H1 (cell line): ENCODE results near the gene LPP. TPM values are rescaled to one million over a fixed set of nuclear protein-coding genes. Genes with fewer than 3 reads are reported as not detected.

ENCODE experiments used
- CTCF ChIA-PET: fragments of 300-600 bp; sonication (Branson Sonifier 250); formaldehyde crosslinking; loops from one replicate; lab custom pipeline; 2021; ENCODE audit not compliant: partially characterized antibody; lab: Charles Lee
- POLR2A ChIA-PET: fragments of 300-600 bp; sonication (Branson Sonifier 250); formaldehyde crosslinking; loops from one replicate; lab custom pipeline; 2021; ENCODE audit warnings: inconsistent platforms; ENCODE audit not compliant: partially characterized antibody; lab: Charles Lee
- DNase-seq, 2 experiments: peaks; one replicate each; pipeline versions ENCODE4 v3.0.0 to v3.0.0-alpha.2; 2010 to 2022; ENCODE audit warnings: low spot score in 2 of 2, low read depth in 1 of 2, mixed read lengths in 1 of 2
- FAIRE-seq: peaks from 2 replicates; lab custom pipeline; 2011; peaks lifted over from hg19 to GRCh38; lab: Jason Lieb, UNC
- H2AFZ ChIP-seq: 2 replicates; pipeline ENCODE4 v1.8.1; 2012; ENCODE audit warnings: low read length, inconsistent platforms
- H2AK5ac ChIP-seq: 2 replicates; pipeline ENCODE4 v1.6.1; 2013; ENCODE audit warnings: low read depth, low read length
- H2BK120ac ChIP-seq: replicated peaks from 2 replicates; pipeline ENCODE3; 2013; ENCODE audit warnings: low read depth, low read length, inconsistent platforms
- H2BK12ac ChIP-seq: 2 replicates; pipeline ENCODE4 v1.6.1; 2013; ENCODE audit warnings: low read depth, low read length
- H2BK15ac ChIP-seq: 2 replicates; pipeline ENCODE4 v1.6.1; 2013; ENCODE audit warnings: low read length
- H2BK20ac ChIP-seq: 2 replicates; pipeline ENCODE4 v1.6.1; 2013; ENCODE audit warnings: low read length
- H2BK5ac ChIP-seq: 2 replicates; pipeline ENCODE4 v1.6.1; 2013; ENCODE audit warnings: low read depth, low read length
- H3K14ac ChIP-seq: 2 replicates; pipeline ENCODE4 v1.6.1; 2013; ENCODE audit warnings: inconsistent platforms; ENCODE audit not compliant: insufficient read length
- H3K18ac ChIP-seq: 2 replicates; pipeline ENCODE4 v1.6.1; 2013; ENCODE audit warnings: low read length; ENCODE audit errors: extremely low read depth
- H3K23ac ChIP-seq: 2 replicates; pipeline ENCODE4 v1.6.1; 2013; ENCODE audit warnings: inconsistent platforms; ENCODE audit not compliant: insufficient read length
- H3K23me2 ChIP-seq: 2 replicates; pipeline ENCODE4 v1.6.1; 2013; ENCODE audit warnings: low read depth, low read length
- H3K27ac ChIP-seq: 2 replicates; pipeline ENCODE4 v1.6.1; 2011; ENCODE audit warnings: low read depth, low read length, inconsistent platforms
- H3K27me3 ChIP-seq, 4 experiments: replicated peaks in 1 of 4; 1 replicate in 1 of 4; 2 replicates in 3 of 4; pipeline versions ENCODE4 v1.6.1 to v1.8.1; 2011 to 2013; ENCODE audit warnings: low read length in 3 of 4, mild to moderate bottlenecking in 3 of 4, inconsistent platforms in 2 of 4, mixed read lengths in 2 of 4, moderate library complexity in 1 of 4; ENCODE audit not compliant: control insufficient read depth in 3 of 4, insufficient read depth in 3 of 4; ENCODE audit errors: extremely low read depth in 1 of 4
- H3K36me3 ChIP-seq, 4 experiments: 2 replicates each; pipeline versions ENCODE4 v1.6.1 to v1.8.1; 2011 to 2013; ENCODE audit warnings: mild to moderate bottlenecking in 4 of 4, low read length in 3 of 4, moderate library complexity in 2 of 4, control low read depth in 1 of 4, inconsistent platforms in 1 of 4; ENCODE audit not compliant: insufficient read depth in 4 of 4, control insufficient read depth in 2 of 4
- H3K4ac ChIP-seq: replicated peaks from 2 replicates; pipeline ENCODE3; 2013; ENCODE audit warnings: low read length, low read depth, mixed read lengths, inconsistent platforms; ENCODE audit not compliant: insufficient read length
- H3K4me1 ChIP-seq, 4 experiments: replicated peaks in 1 of 4; 1 replicate in 1 of 4; 2 replicates in 3 of 4; pipeline versions ENCODE4 v1.6.1 to v1.8.1; 2011 to 2013; ENCODE audit warnings: low read length in 3 of 4, inconsistent platforms in 2 of 4, mixed read lengths in 1 of 4; ENCODE audit not compliant: insufficient read depth in 4 of 4, control insufficient read depth in 3 of 4
- H3K4me2 ChIP-seq, 2 experiments: 2 replicates each; pipeline versions ENCODE4 v1.6.1 to v1.8.1; 2011 to 2013; ENCODE audit warnings: low read depth in 2 of 2, low read length in 2 of 2, control low read depth in 1 of 2, inconsistent platforms in 1 of 2, mild to moderate bottlenecking in 1 of 2; ENCODE audit not compliant: insufficient read depth in 1 of 2
- H3K4me3 ChIP-seq, 4 experiments: fragments of 200-600, 300-600 bp in 1 of 4; sonication (generic), shearing (Covaris generic), sonication (Bioruptor Twin) in 1 of 4; 2 replicates each; pipeline versions ENCODE4 v1.5.1 to v1.8.1; 2011 to 2016; ENCODE audit warnings: low read length in 4 of 4, low read depth in 3 of 4, control low read depth in 2 of 4, inconsistent platforms in 2 of 4, mild to moderate bottlenecking in 2 of 4, mixed read lengths in 1 of 4, moderate library complexity in 1 of 4; ENCODE audit not compliant: insufficient read depth in 2 of 4; ENCODE audit errors: extremely low read depth in 1 of 4
- H3K56ac ChIP-seq: replicated peaks from 2 replicates; pipeline ENCODE3; 2013; ENCODE audit warnings: low read depth, mild to moderate bottlenecking, mixed read lengths, low read length, inconsistent platforms; ENCODE audit not compliant: insufficient read length
- H3K79me1 ChIP-seq: 2 replicates; pipeline ENCODE4 v1.6.1; 2013; ENCODE audit warnings: low read depth, low read length, control low read depth
- H3K79me2 ChIP-seq, 2 experiments: 2 replicates each; pipeline versions ENCODE4 v1.6.1 to v1.8.1; 2012 to 2013; ENCODE audit warnings: low read length in 2 of 2, mild to moderate bottlenecking in 2 of 2, inconsistent platforms in 1 of 2; ENCODE audit not compliant: insufficient read depth in 2 of 2, control insufficient read depth in 1 of 2
- H3K9ac ChIP-seq, 4 experiments: replicated peaks in 1 of 4; 1 replicate in 1 of 4; 2 replicates in 3 of 4; pipeline versions ENCODE4 v1.6.1 to v1.8.1; 2011 to 2013; ENCODE audit warnings: low read depth in 3 of 4, low read length in 3 of 4, control low read depth in 2 of 4, mild to moderate bottlenecking in 2 of 4, moderate library complexity in 2 of 4, inconsistent platforms in 1 of 4; ENCODE audit errors: extremely low read depth in 1 of 4
- H3K9me3 ChIP-seq, 2 experiments: 2 replicates each; pipeline versions ENCODE4 v1.6.1 to v1.8.1; 2012 to 2013; ENCODE audit warnings: mild to moderate bottlenecking in 2 of 2, moderate library complexity in 2 of 2, control low read depth in 1 of 2, inconsistent platforms in 1 of 2, low read depth in 1 of 2, low read length in 1 of 2, mixed read lengths in 1 of 2; ENCODE audit not compliant: insufficient read depth in 2 of 2
- H4K20me1 ChIP-seq, 2 experiments: replicated peaks in 1 of 2; 2 replicates each; pipeline versions ENCODE3 to v1.8.1; 2011 to 2013; ENCODE audit warnings: inconsistent platforms in 2 of 2, low read length in 2 of 2, mild to moderate bottlenecking in 1 of 2; ENCODE audit not compliant: insufficient read depth in 2 of 2, control insufficient read depth in 1 of 2
- H4K5ac ChIP-seq: 2 replicates; pipeline ENCODE4 v1.6.1; 2013; ENCODE audit warnings: low read length, low read depth, mixed read lengths, inconsistent platforms; ENCODE audit not compliant: insufficient read length
- H4K8ac ChIP-seq: 2 replicates; pipeline ENCODE4 v1.8.0; 2013; ENCODE audit warnings: mild to moderate bottlenecking, moderate library complexity, low read length, inconsistent platforms; ENCODE audit not compliant: insufficient read depth; ENCODE audit errors: extremely low read depth
- H4K91ac ChIP-seq: replicated peaks from 2 replicates; pipeline ENCODE3; 2013; ENCODE audit warnings: low read length, mixed read lengths, inconsistent platforms; ENCODE audit not compliant: insufficient read length
- BCL11A ChIP-seq, 2 experiments: IDR thresholded peaks; one replicate each; pipeline ENCODE4 v1.6.1; 2011; ENCODE audit warnings: low read depth in 2 of 2, low read length in 2 of 2, mild to moderate bottlenecking in 2 of 2
- KDM1A ChIP-seq: fragments of 200-600, 300-600 bp; sonication (generic); IDR thresholded peaks from 2 replicates; pipeline ENCODE4 v1.7.1; 2016; ENCODE audit warnings: mild to moderate bottlenecking, low read length, borderline replicate concordance
- KDM5A ChIP-seq: fragments of 200-600 bp; IDR thresholded peaks from 2 replicates; pipeline ENCODE4 v1.7.1; 2012; ENCODE audit warnings: mild to moderate bottlenecking, low read length, inconsistent platforms, mixed read lengths
- WGBS, 2 experiments: shearing (Covaris generic) in 1 of 2; methylation state at CpG; one replicate each; pipeline versions ENCODE4 v1.1.6 to v1.1.7; 2013 to 2015; ENCODE audit warnings: low lambda C conversion rate in 2 of 2, mixed read lengths in 2 of 2, inconsistent platforms in 1 of 2, low coverage in 1 of 2, missing lambda C conversion rate in 1 of 2; ENCODE audit not compliant: insufficient replicate concordance in 2 of 2, insufficient coverage in 1 of 2, insufficient read length in 1 of 2; ENCODE audit errors: extremely low coverage in 1 of 2, missing lambda C conversion rate in 1 of 2; 5-methylcytosine and 5-hydroxymethylcytosine counted together
- polyA plus RNA-seq, 7 experiments: library from polyadenylated mRNA; depleted of rRNA in 3 of 7; stranded (reverse) in 5 of 7; unstranded in 2 of 7; fragments of >200 nt in 5 of 7; fragments of 200-250 nt in 2 of 7; gene quantifications; 1 replicate in 5 of 7; 2 replicates in 1 of 7; 4 replicates in 1 of 7; pipeline versions ENCODE4 v1.2.1 to v1.2.3, GENCODE V29; 2011 to 2013; ENCODE audit warnings: missing spikeins in 2 of 7, mixed read lengths in 2 of 7
- total RNA-seq: library from RNA; stranded (reverse); fragmentation: NEBNext Ultra II Directional; extraction: Animal tissue kit (Norgen Biotek cat#: 25700); gene quantifications from 2 replicates; pipeline ENCODE4 v1.2.1, GENCODE V29; 2021

Gene LPP
- total and polyA plus RNA-seq, 2 of the 8 experiments (the other 6 are each of a cell fraction or from before 2014, with no cell fraction given), result 10.0 to 53.3 TPM

DNA sequence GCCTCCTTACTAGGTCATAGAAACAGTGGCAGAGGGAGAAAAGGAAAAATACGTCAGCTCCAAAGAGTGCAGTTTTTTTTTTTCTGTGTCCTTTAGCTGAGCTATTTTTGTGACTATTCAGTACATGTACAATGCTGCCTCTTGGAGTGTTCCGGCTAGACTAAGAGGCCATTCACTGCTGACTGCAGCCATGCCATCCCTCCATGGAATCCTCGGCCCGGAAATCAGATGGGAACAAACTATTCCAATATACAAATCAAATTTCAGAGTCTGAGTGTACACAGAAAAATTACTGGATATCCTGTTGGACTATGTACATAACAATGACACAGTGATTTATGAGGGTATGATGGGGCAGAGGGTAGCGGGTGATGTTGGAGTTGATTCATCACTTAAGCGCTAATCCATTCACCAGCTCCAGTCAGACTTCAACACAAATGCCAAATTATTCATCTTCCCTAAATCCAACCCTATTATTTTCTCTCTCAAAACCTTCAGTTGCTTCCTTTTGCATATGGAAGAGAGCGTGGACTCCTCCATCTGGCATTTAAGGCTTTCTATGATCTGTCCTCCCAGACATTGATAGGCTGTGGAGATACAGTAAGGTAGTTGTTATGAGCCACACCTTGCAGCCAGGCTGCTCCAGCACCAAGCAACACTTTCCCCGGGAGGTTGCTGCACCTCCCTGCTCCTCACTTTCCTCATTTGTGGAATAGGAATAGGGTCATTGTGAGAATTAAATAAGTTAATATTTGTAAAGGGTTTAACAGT, 109.1 kb downstream of the LPP start:
- Histone ChIP-seq H3K79me2 (peaks cover 0 to 5% of the 10 kb centered on the region in 2 experiments; a peak in 2 of 4 replicates), H2BK15ac (no peak overlapping the region), H3K23ac (no peak overlapping the region), H3K27ac (no peak overlapping the region), H2BK5ac (no peak overlapping the region), H3K9me3 (no peaks in the 10 kb centered on the region), H4K91ac (no peak overlapping the region), H2AK5ac (no peak overlapping the region), H4K5ac (no peak overlapping the region), H3K4me3 (no peak overlapping the region), H3K4ac (no peak overlapping the region), H3K18ac (no peak overlapping the region), H4K8ac (no peak overlapping the region), H2AFZ (no peak overlapping the region), H3K56ac (no peak overlapping the region), H4K20me1 (no peaks in the 10 kb centered on the region), H3K4me1 (peaks cover 4 to 9% (median 8%) of the 10 kb centered on the region in 4 experiments; a peak in 6 of 7 replicates), H3K79me1 (no peaks in the 10 kb centered on the region; the same call in 1 of the 2 replicates), H3K14ac (no peak overlapping the region), H3K36me3 (no peaks in the 10 kb centered on the region), H2BK12ac (no peak overlapping the region), H3K27me3 (no peaks in the 10 kb centered on the region), H3K4me2 (no peak overlapping the region), H3K23me2 (peaks cover 1% of the 10 kb centered on the region; the same call in 1 of the 2 replicates), H2BK120ac (no peak overlapping the region), H2BK20ac (no peak overlapping the region), H3K9ac (no peak overlapping the region)
- ChIA-PET POLR2A (interaction anchor here (0.7 to 1.5 kb wide), 3 partner anchors 9 to 110 kb away, joined by 3 to 9 read pairs (median 3); partner anchors contain the start of gene LPP), CTCF (interaction anchor here (0.6 to 2.8 kb wide), 7 partner anchors 20 to 643 kb away, joined by 3 to 12 read pairs (median 4); no protein-coding TSS in a partner anchor)
- no peak for FAIRE-seq
- WGBS, 2 experiments, result 82% methylated on average over 8 of the region's 8 CpGs; no CpG with 5 or more reads in 1 of the 2 experiments
- DNase-seq, result no peak
- TF ChIP-seq KDM5A (no peak), KDM1A (no peak), BCL11A (IDR thresholded peaks at IDR 0.05; ENCODE audit: low read depth in 2 of 2, low read length in 2 of 2) (no peak)
